HCT116 (cell line): ENCODE measurements around the gene GNGT2. TPM values are rescaled to one million over a fixed set of nuclear protein-coding genes. Genes with fewer than 3 reads are reported as not detected.

Experiments
- ATAC-seq: fragments of 200-7000 bp; cut with Tn5 transposase; 2 replicates; pipeline ENCODE4 v1.9.1; 2020; ENCODE audit warnings: mild to moderate bottlenecking, moderate library complexity
- BruUV-seq: library from RNA; stranded (reverse); fragments of 400-500 nt; replicated peaks from 2 replicates; lab custom pipeline; 2021; lab: Mats Ljungman, UMichigan
- CTCF ChIA-PET: fragments of 300-600 bp; sonication (Branson Sonifier 250); formaldehyde crosslinking; loops from one replicate; lab custom pipeline; 2021; ENCODE audit warnings: antibody characterized with exemption; lab: Charles Lee
- POLR2A ChIA-PET: fragments of 300-600, 350-600 bp; sonication (Branson Sonifier 250); formaldehyde crosslinking; loops from one replicate; lab custom pipeline; 2021; ENCODE audit warnings: antibody characterized with exemption; lab: Charles Lee
- RAD21 ChIA-PET, 2 experiments: fragments of 300-600 bp; sonication (Branson Sonifier 250); formaldehyde crosslinking; loops; one replicate each; lab custom pipeline; 2023; ENCODE audit warnings: low total read pairs in 2 of 2; ENCODE audit not compliant: uncharacterized antibody in 2 of 2, unreplicated experiment in 2 of 2, low non-redundant PET in 1 of 2; lab: Charles Lee
- DNase-seq: peaks from one replicate; pipeline ENCODE4 v3.0.0-alpha.2; 2010; ENCODE audit warnings: low read depth, low spot score
- H2AFZ ChIP-seq: fragments of 200-600 bp; shearing (Covaris generic), sonication (generic); 2 replicates; pipeline ENCODE4 v1.6.1; 2017; ENCODE audit warnings: low read depth, mixed run types, mixed read lengths, antibody characterized with exemption, low read length; ENCODE audit not compliant: poor library complexity, severe bottlenecking
- H3K27ac ChIP-seq: 2 replicates; pipeline ENCODE4 v1.5.1; 2012; ENCODE audit warnings: low read depth, low read length
- H3K27me3 ChIP-seq: fragments of 200-600 bp; sonication (generic); 2 replicates; pipeline ENCODE4 v1.6.1; 2016; ENCODE audit warnings: mixed run types, low read length, mixed read lengths; ENCODE audit not compliant: insufficient read depth
- H3K36me3 ChIP-seq, 2 experiments: fragments of 200-500 bp in 1 of 2; fragments of 200-600 bp in 1 of 2; sonication (Bioruptor generic) in 1 of 2; sonication (generic) in 1 of 2; 2 replicates each; pipeline versions ENCODE4 v1.5.1 to v1.6.1; 2014 to 2016; ENCODE audit warnings: low read length in 2 of 2, inconsistent platforms in 1 of 2, mixed read lengths in 1 of 2, mixed run types in 1 of 2; ENCODE audit not compliant: insufficient read depth in 2 of 2, control insufficient read depth in 1 of 2
- H3K4me1 ChIP-seq, 2 experiments: fragments of 200-600 bp in 1 of 2; sonication (generic) in 1 of 2; 2 replicates each; pipeline versions ENCODE4 v1.5.1 to v1.6.1; 2012 to 2017; ENCODE audit warnings: low read length in 2 of 2, inconsistent platforms in 1 of 2, mild to moderate bottlenecking in 1 of 2, mixed read lengths in 1 of 2, mixed run types in 1 of 2, moderate library complexity in 1 of 2; ENCODE audit not compliant: insufficient read depth in 2 of 2, control insufficient read depth in 1 of 2
- H3K4me2 ChIP-seq: fragments of 200-600 bp; sonication (generic); 2 replicates; pipeline ENCODE4 v1.6.1; 2017; ENCODE audit warnings: mixed run types, low read length, mixed read lengths
- H3K4me3 ChIP-seq, 2 experiments: fragments of 200-600 bp in 1 of 2; sonication (generic) in 1 of 2; replicated peaks in 1 of 2; 2 replicates each; pipeline ENCODE4 v1.5.1; 2011 to 2016; ENCODE audit warnings: low read length in 2 of 2, control low read depth in 1 of 2, low read depth in 1 of 2, mild to moderate bottlenecking in 1 of 2, mixed read lengths in 1 of 2, mixed run types in 1 of 2
- H3K79me2 ChIP-seq: fragments of 200-600 bp; sonication (generic); 2 replicates; pipeline ENCODE4 v1.6.1; 2017; ENCODE audit warnings: mild to moderate bottlenecking, mixed run types, low read length, moderate library complexity, mixed read lengths; ENCODE audit not compliant: insufficient read depth
- H3K9ac ChIP-seq: fragments of 200-600 bp; sonication (generic); 2 replicates; pipeline ENCODE4 v1.6.1; 2016; ENCODE audit warnings: low read length, mixed read lengths
- H3K9me2 ChIP-seq: fragments of 200-600 bp; sonication (generic), shearing (Covaris generic); 2 replicates; pipeline ENCODE4 v1.6.1; 2017; ENCODE audit warnings: mixed run types, mild to moderate bottlenecking, moderate library complexity; ENCODE audit not compliant: insufficient read depth
- H3K9me3 ChIP-seq, 2 experiments: fragments of 200-500 bp in 1 of 2; fragments of 200-600 bp in 1 of 2; sonication (Bioruptor generic) in 1 of 2; sonication (generic) in 1 of 2; 2 replicates each; pipeline ENCODE4 v1.6.1; 2014 to 2017; ENCODE audit warnings: low read length in 2 of 2, mixed read lengths in 2 of 2, inconsistent platforms in 1 of 2, low read depth in 1 of 2, mild to moderate bottlenecking in 1 of 2, mixed run types in 1 of 2, moderate library complexity in 1 of 2; ENCODE audit not compliant: control insufficient read depth in 1 of 2, insufficient read depth in 1 of 2
- H4K20me1 ChIP-seq: fragments of 200-600 bp; sonication (generic), shearing (Covaris generic); 2 replicates; pipeline ENCODE4 v1.6.1; 2017; ENCODE audit warnings: mixed run types, mild to moderate bottlenecking, moderate library complexity; ENCODE audit not compliant: insufficient read depth
- CBX3 ChIP-seq: IDR thresholded peaks from 2 replicates; pipeline ENCODE4 v1.6.1; 2012; ENCODE audit warnings: low read depth
- CEBPB ChIP-seq: IDR thresholded peaks from 2 replicates; pipeline ENCODE4 v1.6.1; 2012; ENCODE audit warnings: low read depth
- ELF1 ChIP-seq: IDR thresholded peaks from 2 replicates; pipeline ENCODE4 v1.6.1; 2012; ENCODE audit warnings: low read depth, borderline replicate concordance
- EZH2 ChIP-seq: fragments of 200-600 bp; sonication (generic); IDR thresholded peaks from 2 replicates; pipeline ENCODE4 v1.6.1; 2017; ENCODE audit warnings: antibody characterized with exemption, mixed run types
- EZH2phosphoT487 ChIP-seq: fragments of 200-600 bp; IDR thresholded peaks from 2 replicates; pipeline ENCODE4 v1.6.1; 2018; ENCODE audit warnings: antibody characterized with exemption, borderline replicate concordance
- POLR2A ChIP-seq: IDR thresholded peaks from 2 replicates; pipeline ENCODE4 v1.7.0; 2011; ENCODE audit warnings: borderline replicate concordance; ENCODE audit not compliant: insufficient read depth, insufficient read length; ENCODE audit errors: extremely low read depth
- POLR2AphosphoS5 ChIP-seq: IDR thresholded peaks from 2 replicates; pipeline ENCODE4 v1.6.1; 2011; ENCODE audit warnings: mild to moderate bottlenecking, low read depth, low read length, moderate library complexity
- RAD21 ChIP-seq: IDR thresholded peaks from 2 replicates; pipeline ENCODE4 v1.6.1; 2012; ENCODE audit warnings: low read depth, mild to moderate bottlenecking
- REST ChIP-seq: IDR thresholded peaks from 2 replicates; pipeline ENCODE4 v1.6.1; 2012; ENCODE audit warnings: low read depth
- TCF7L2 ChIP-seq: IDR thresholded peaks from 2 replicates; pipeline ENCODE4 v1.7.0; 2011; ENCODE audit warnings: borderline replicate concordance, inconsistent platforms; ENCODE audit not compliant: insufficient read depth, insufficient read length; ENCODE audit errors: extremely low read depth
- YY1 ChIP-seq: IDR thresholded peaks from 2 replicates; pipeline ENCODE4 v1.6.1; 2011; ENCODE audit warnings: low read length, low read depth, moderate library complexity, mild to moderate bottlenecking; ENCODE audit not compliant: insufficient replicate concordance; ENCODE audit errors: extremely low read depth
- ZNF274 ChIP-seq: fragments of 200-500 bp; sonication (Bioruptor generic); IDR thresholded peaks from 2 replicates; pipeline ENCODE4 v1.6.1; 2014; ENCODE audit warnings: mild to moderate bottlenecking, low read depth, low read length, inconsistent platforms
- intact Hi-C: fragments of 100-400 bp; cut with micrococcal nuclease; formaldehyde crosslinking; loops from 2 replicates; pipeline ENCODE4 v1.10.0; 2022
- total RNA-seq: library from RNA; stranded (reverse); gene quantifications from one replicate; pipeline ENCODE4 v1.2.1, GENCODE V29; 2021; ENCODE audit not compliant: unreplicated experiment

GNGT2 gene
- total RNA-seq, 1 experiment from 2014 or later: not detected

GRCh38 chr17:49225554-49226236, 15.3 kb upstream of the GNGT2 start:
- Histone ChIP-seq H3K9me2 (no peaks in the 10 kb centered on the region), H3K36me3 (no peaks in the 10 kb centered on the region), H3K9ac (no peak overlapping the region), H2AFZ (no peak overlapping the region), H3K4me2 (no peak overlapping the region), H3K9me3 (no peaks in the 10 kb centered on the region), H4K20me1 (no peaks in the 10 kb centered on the region), H3K27ac (no peak overlapping the region), H3K4me3 (no peak overlapping the region), H3K27me3 (no peaks in the 10 kb centered on the region), H3K4me1 (peaks cover 2 to 33% of the 10 kb centered on the region in 2 experiments; a peak in 3 of 4 replicates), H3K79me2 (no peaks in the 10 kb centered on the region)
- DNase-seq (no peak), ATAC-seq (no peak)
- ChIA-PET RAD21 (no interaction called here), CTCF (interaction anchor here (0.9 to 4.2 kb wide), 3 partner anchors 65 to 420 kb away, joined by 3 to 25 read pairs (median 3); no protein-coding TSS in a partner anchor), POLR2A (no interaction called here)
- BruUV-seq: no TSS peak
- TF ChIP-seq YY1 (no peak), RAD21 (no peak), POLR2A (no peak), REST (no peak), TCF7L2 (no peak), EZH2phosphoT487 (no peak), ZNF274 (no peak), EZH2 (no peak), CBX3 (no peak), ELF1 (no peak), CEBPB (no peak), POLR2AphosphoS5 (no peak)
- intact Hi-C loops: loop anchor here (2.0 to 10.0 kb wide), 5 partner anchors 33 to 421 kb away; no protein-coding TSS in a partner anchor
